DMS79 (cell line): ENCODE data around the gene CHD9.
"Not testable (repeated sequence)": the region's sequence is repeated elsewhere in the genome, so short reads cannot be mapped to it uniquely, and the experiment has no call there.

Experiments
- DNase-seq: peaks from one replicate; lab custom pipeline; 2025; lab: John Stamatoyannopoulos, UW

CHD9 gene

GRCh38 chr16:53131050-53131362, 76.2 kb downstream of the CHD9 start:
- no peak for DNase-seq

GRCh38 chr16:53131363-53132071, 76.7 kb downstream of the CHD9 start:
- no peak for DNase-seq

- no peak for DNase-seq
Observed at GRCh38 chr16:53132406-53132805, 77.6 kb downstream of the CHD9 start.

DNA sequence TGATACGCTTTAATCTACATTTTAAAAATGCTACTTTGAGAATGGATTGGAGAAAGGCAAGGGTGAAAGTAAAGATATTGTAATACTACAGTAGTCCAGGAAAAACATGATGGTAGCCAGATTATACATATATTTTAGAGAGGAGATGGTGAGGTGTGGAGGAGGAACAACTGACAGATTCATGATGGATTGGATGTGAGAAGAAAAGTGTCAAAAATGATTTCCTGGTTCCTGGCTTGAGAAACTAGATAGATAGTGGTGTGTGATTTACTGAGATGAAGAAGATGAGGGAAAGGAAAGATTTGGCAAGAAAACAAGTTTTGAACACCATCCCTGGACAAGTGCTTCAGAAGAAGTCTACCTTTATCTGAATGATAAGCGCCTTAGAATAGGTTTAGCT, 80.5 kb downstream of the CHD9 start:
- DNase-seq, result no peak

- no peak for DNase-seq
Observed at GRCh38 chr16:53142823-53143568, 88.2 kb downstream of the CHD9 start.

DNA sequence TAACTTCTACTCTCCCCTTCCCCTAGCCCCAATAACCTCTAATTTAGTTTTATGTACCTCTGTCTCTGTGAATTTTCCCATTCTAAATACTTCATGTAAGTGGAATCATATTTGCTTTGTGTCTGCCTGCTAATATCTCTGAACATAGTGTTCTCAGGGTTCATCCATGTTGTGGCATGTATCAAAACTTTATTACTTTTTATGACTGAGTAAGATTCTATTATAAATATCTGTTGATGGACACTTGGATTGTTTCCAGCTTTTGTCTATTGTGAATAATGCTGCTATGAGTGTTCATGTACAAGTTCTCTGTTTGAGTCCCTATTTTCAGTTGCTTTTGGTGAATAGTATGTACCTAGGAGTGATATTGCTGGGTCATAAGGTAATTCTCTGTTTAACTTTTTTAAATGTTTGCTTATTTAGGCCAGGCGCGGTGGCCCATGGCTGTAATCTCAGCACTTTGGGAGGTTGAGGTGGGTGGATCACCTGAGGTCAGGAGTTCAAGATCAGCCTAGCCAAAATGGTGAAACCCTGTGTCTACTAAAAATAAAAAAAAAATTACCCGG, 92.8 kb downstream of the CHD9 start:
- no peak for DNase-seq

DNA sequence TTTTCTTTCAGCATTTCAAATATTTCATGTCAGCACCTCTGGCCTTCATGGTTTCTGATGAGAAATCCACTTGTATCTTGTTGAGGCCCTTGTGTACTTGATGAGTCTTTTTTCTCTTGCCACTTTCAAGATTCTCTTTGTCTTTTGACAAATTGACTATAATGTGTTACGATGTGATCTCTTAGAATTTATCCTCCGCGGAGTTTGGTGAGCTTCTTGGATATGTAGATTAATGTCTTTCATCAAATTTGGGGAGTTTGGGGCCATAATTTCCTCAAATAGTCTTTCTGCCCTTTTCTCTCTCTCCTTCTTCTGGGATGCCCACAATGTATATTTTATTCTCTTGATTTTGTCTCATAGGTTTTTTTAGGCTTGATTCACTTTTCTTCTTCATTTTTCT, 96.0 kb downstream of the CHD9 start:
- DNase-seq, result no peak

GRCh38 chr16:53152329-53152728, 97.5 kb downstream of the CHD9 start:
- no peak for DNase-seq

DNA sequence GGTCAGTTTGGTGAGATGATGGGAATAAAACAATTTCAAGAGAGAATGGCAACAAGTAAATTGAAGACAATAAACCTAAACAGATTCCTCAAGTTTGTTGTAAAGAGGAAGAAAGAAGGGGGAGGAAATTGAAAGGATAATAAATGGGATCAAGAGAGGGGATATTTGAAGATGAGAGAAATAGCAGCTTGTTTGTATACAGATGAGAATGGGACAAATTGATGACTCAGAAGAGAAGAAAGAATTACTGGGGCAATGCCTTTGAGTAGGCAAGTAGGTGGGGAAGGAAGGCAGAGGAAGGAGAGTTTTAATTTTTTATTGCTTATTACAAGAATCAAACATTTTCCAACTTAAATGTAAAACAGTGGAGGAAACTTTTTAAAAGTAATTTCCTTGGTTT, 98.3 kb downstream of the CHD9 start:
- no peak for DNase-seq

DNA sequence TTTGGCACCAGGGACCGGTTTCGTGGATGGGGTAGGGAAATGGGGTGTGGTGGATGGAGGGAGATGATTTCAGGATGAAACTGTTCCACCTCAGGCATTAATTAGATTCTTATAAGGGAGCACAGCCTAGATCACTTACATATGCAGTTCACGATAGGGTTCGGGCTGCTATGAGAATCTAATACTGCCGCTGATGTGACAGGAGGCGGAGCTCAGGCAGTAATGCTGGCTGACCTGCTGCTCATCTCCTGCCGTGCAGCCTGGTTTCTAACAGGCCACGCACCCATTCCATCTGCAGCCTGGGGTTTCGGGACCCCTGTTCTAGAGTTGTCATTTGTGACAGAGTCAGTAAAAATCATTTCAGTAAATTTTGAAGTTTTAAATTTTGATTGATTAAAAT, 99.7 kb downstream of the CHD9 start:
- no peak for DNase-seq

GRCh38 chr16:53156516-53156915, 101.7 kb downstream of the CHD9 start:
- no peak for DNase-seq

GRCh38 chr16:53159781-53160436, 105.1 kb downstream of the CHD9 start:
- no peak for DNase-seq

GRCh38 chr16:53166099-53166498, 111.3 kb downstream of the CHD9 start:
- DNase-seq, result no peak

- no peak for DNase-seq
Observed at GRCh38 chr16:53168744-53169143, 114.0 kb downstream of the CHD9 start.

DNA sequence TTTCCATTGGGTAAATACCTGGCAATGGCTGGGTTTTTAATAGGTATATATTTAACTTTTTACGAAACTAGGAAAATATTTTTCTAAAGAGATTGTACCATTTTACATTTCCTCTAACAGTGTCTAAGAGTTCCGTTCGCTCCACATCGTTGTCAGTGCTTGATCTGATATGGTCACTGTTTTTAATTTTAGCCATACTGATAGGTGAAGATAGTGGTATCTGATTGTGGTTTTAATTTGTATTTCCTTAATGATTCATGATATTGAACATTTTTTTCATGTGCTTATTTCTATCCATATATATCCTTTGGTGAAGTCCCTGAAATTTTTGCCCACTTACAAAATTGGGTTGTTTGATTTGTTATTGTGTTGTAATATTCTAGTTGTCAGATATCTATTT, 117.7 kb downstream of the CHD9 start:
- DNase-seq, result no peak

GRCh38 chr16:53175118-53175517, 120.3 kb downstream of the CHD9 start:
- DNase-seq, result no peak

DNA sequence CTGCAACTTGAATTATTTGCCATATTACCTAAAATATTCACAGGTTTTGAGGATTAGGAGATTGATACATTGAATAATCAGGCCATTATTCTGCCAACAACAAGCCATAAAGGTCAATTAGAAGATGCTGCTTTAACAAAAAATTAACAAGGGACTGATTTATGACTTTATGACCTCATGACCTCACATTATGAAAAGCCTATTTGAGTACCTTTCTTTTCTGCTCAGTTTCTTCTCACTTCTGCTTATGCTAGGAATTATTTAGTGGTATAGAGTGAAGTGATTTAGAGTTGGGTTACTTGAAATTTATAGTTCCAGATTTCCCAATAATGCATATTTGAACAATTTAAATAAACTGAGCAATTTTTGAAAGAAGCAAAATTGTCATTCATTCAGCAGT, 121.6 kb downstream of the CHD9 start:
- no peak for DNase-seq

GRCh38 chr16:53183442-53183841, 128.7 kb downstream of the CHD9 start:
- DNase-seq, result no peak

- DNase-seq, result not testable (repeated sequence)
Observed at GRCh38 chr16:53185741-53186140, 130.9 kb downstream of the CHD9 start.

DNA sequence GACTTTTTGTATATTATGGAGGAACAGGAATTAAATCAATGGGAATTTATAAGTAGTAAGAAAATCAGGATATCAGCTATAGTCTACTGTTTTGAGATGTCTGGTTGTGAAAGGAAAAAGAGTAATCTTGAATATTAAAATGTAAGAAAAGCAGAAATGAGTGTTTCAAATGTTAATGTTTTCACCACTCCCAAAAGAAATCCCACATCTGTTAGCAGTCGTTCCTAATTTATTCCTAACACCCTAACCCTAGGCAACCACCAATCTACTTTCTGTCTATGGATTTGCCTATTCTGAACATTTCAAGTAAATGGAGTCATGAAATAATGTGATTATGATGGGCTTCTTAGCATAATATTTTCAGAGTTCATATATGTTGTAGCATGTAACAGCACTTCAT, 133.0 kb downstream of the CHD9 start:
- no peak for DNase-seq

- no peak for DNase-seq
Observed at GRCh38 chr16:53191413-53191812, 136.6 kb downstream of the CHD9 start.

GRCh38 chr16:53198933-53199332, 144.1 kb downstream of the CHD9 start:
- no peak for DNase-seq

GRCh38 chr16:53201900-53202299, 147.1 kb downstream of the CHD9 start:
- DNase-seq, result no peak
